ENCODE results near the gene TRPM6.

TRPM6 gene

DNA sequence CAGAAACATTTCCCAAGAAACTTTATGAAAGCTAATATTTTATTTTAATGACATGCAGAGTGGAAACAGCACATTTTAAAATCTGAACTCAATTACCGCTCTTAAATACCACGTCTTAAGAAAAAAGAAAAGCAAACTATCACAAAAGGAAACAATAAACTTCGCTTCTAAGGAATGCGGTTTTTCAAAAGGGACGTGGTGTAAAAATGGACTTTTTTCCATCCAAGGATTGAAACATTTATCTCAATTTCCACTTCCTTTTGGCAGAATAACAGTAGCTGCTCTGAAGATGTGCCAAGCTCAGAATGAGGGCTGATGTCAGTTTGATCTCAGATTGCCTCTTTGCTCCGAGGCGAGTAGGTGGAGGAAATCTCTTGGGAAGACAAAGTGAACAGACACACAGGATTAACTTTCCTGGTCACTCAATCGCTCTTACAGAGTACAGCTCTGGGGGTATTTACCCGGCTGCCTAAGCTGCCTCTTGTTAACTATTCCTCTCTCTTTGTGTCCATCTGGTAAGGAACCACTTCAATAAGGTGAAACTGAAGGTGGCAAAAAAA lies 158.5 kb downstream of the TRPM6 start:
- DNase-seq (ENCODE audit: low read depth), result no peak
- TF ChIP-seq, protein P1, sequence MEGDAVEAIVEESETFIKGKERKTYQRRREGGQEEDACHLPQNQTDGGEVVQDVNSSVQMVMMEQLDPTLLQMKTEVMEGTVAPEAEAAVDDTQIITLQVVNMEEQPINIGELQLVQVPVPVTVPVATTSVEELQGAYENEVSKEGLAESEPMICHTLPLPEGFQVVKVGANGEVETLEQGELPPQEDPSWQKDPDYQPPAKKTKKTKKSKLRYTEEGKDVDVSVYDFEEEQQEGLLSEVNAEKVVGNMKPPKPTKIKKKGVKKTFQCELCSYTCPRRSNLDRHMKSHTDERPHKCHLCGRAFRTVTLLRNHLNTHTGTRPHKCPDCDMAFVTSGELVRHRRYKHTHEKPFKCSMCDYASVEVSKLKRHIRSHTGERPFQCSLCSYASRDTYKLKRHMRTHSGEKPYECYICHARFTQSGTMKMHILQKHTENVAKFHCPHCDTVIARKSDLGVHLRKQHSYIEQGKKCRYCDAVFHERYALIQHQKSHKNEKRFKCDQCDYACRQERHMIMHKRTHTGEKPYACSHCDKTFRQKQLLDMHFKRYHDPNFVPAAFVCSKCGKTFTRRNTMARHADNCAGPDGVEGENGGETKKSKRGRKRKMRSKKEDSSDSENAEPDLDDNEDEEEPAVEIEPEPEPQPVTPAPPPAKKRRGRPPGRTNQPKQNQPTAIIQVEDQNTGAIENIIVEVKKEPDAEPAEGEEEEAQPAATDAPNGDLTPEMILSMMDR (IDR thresholded peaks at IDR 0.05; ENCODE audit: control insufficient read depth, insufficient read depth, low read depth, low read length, missing control alignments), result no peak
- no peak overlapping the region for H3K4me3 ChIP-seq (ENCODE audit: control insufficient read depth, low read depth, low read length)

DNA sequence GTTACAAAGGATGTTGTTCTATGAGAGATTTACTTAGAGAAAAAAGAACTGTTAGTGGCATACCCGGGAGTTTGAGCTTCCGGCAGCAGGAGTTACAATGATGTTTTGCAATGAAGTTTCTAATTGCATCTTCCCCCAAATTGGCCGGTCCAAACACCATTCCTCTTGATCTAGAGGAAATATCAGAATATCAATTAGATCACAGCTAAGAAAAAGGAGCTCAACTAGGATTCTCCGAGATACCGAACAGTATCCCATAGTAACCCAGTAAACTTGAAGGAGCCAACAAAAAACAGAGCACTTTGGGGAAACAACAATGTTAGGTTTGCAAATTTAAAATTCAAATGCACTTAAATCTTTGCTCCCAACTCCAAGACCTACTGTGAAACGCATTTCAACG lies 159.5 kb downstream of the TRPM6 start:
- TF ChIP-seq, protein P1 (IDR thresholded peaks at IDR 0.05; ENCODE audit: control insufficient read depth, insufficient read depth, low read depth, low read length, missing control alignments), result no peak

DNA sequence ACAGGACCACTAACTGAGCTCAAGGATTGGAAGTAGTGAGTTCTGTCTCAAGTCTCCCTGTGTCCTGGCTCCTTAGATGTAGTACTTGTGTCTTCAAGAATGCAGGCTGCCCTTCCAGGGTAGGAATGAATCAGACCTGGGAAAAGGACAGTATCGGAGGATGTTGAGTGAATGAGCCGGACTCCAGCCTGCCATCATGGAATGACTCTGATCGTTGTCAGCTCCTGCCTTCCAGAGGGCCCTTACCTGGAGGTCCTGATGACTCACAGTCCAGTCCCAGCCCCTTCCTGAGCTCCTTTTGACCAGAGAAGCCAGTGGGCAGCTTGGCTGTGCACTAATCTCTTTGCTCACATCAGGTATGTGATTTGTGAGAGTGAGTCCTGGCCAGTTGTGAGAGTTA lies 161.1 kb downstream of the TRPM6 start:
- TF ChIP-seq, protein P1 (IDR thresholded peaks at IDR 0.05; ENCODE audit: control insufficient read depth, insufficient read depth, low read depth, low read length, missing control alignments), result no peak
- H3K4me3 ChIP-seq (ENCODE audit: control insufficient read depth, low read depth, low read length), result no peak overlapping the region
- DNase-seq (ENCODE audit: low read depth), result no peak

More for the DNA sequence above, 159.5 kb downstream of the TRPM6 start:
- no peak overlapping the region for H3K4me3 ChIP-seq (ENCODE audit: control insufficient read depth, low read depth, low read length)
- no peak for DNase-seq (ENCODE audit: low read depth)

DNA sequence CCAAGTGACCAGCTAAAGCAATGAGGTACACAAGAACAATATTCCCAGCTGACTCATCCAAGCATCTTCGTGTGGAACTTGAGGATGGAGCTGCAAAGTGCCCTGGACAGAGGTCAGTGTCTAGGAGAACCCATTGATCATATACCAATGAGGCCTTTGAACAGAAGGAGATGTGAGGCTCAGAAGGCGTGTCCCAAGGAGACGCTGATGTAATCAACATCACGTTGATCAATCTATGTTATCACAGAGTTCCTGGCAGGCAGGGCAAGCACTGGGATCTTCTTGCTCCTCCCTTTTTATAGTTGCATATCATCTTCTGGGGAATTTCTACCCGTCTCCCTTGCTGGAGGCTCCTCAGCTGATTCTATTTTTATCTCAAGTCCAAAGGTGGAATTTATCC lies 163.4 kb downstream of the TRPM6 start:
- TF ChIP-seq, protein P1 (IDR thresholded peaks at IDR 0.05; ENCODE audit: control insufficient read depth, insufficient read depth, low read depth, low read length, missing control alignments), result no peak
- no peak overlapping the region for H3K4me3 ChIP-seq (ENCODE audit: control insufficient read depth, low read depth, low read length)
- DNase-seq (ENCODE audit: low read depth), result no peak

DNA sequence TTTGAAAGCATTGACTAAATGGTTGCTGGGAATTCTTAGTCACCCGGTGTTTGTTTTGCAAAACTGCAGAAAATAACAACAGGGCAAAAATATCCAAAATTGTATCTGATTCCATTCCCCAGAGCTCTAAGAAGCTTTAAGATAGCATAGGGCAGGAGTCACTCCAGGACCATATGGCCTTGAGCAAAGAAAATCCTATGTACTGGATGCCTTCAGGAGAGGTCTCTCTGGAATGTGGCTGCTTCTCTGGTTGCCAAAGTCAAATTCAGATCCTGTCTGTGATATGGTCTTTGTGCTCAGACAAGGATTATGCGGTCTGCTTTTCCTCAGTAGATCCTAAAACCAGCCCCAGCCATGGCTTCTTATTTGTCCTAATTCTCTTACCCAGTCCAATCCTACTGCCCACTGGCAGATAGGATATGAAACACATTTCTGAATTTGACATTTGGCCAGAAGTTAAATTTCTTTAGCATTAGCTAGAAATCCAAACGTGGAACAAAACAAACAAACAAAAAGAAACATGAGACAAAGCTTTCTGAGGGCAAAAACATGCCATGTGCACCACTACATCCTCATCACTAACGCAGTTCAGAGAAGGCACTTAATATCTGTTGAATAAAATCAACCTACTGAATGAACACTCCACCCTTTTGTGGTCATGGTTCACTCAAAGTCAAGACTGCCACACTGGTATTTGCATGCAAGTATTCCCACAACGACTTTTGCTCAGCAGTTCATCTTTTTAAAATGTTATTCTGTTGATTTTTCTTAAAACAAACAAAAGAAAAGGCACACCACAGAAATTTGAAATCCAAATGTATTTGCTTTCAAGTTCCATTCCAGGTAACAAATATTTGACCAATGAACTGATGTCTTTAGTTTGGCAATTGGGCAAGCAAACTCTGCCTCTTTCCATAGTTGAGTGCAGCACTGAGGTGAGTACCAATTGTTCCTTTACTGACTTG lies 165.7 kb downstream of the TRPM6 start:
- no peak overlapping the region for H3K4me3 ChIP-seq (ENCODE audit: control insufficient read depth, low read depth, low read length)
- no peak for DNase-seq (ENCODE audit: low read depth)
- TF ChIP-seq, protein P1 (IDR thresholded peaks at IDR 0.05; ENCODE audit: control insufficient read depth, insufficient read depth, low read depth, low read length, missing control alignments), result no peak

DNA sequence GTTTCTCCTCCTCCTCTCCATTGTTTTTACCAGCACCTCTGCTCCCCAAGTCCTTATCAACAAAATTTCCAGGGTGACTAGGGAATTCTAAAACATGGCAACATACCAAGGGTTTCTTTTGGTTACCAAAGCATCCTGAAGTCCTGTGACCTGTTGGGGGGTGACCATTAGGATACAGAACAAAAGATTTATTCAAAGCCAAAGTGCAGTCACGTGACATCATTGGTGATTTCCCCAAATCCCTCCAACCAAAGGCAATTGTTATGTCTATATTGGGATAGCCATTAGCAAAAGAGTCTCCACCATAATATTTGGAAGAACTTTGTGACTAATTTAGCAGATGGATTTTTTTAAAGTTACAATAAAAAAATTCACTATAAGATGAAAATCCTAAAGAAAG lies 168.4 kb downstream of the TRPM6 start:
- no peak for DNase-seq (ENCODE audit: low read depth)
- TF ChIP-seq, protein P1 (IDR thresholded peaks at IDR 0.05; ENCODE audit: control insufficient read depth, insufficient read depth, low read depth, low read length, missing control alignments), result no peak
- no peak overlapping the region for H3K4me3 ChIP-seq (ENCODE audit: control insufficient read depth, low read depth, low read length)

Data from AG09309 (cell line).